ENCODE measurements around the gene CD109. TPM values are rescaled to one million over a fixed set of nuclear protein-coding genes. Genes with fewer than 3 reads are reported as not detected.
"Not testable (repeated sequence)": the region's sequence is repeated elsewhere in the genome, so short reads cannot be mapped to it uniquely, and the experiment has no call there.

The CD109 gene
- total and polyA plus RNA-seq, 8 donors: 0.23 to 2.6 (median 0.52) TPM

DNA sequence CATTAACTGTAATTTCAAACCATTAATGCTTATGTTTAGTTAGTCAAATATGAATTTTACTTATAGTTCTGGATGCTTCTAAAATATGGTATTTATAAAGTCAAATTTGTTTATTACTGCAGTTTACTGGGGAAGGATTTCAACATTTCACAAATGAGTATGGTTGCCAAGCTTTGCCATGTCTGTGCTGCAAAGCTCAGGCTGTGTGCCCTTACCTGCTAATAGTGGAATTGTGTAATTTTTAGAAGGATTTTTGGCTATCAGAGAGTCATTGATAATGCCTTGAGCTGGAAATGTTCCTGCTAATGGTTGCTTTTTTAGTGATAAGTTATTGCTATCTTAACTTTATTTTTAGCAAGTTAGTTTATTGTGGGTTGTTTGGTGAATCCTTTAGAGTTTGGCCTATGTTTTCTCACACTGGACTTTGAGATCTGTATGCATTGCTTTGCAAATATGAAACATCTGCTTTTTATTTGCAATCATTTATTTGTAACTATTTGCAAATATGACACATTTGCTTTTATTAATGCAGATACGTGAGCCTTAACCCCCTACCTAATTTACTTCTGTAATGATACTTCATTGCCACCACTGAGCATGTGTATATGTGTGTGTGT lies 105.8 kb downstream of the CD109 start:
- Histone ChIP-seq H3K27me3 (no peaks in the 10 kb centered on the region), H3K36me3 (no peaks in the 10 kb centered on the region), H3K27ac (no peak overlapping the region), H3K4me1 (peaks cover 0 to 4% (median 0%) of the 10 kb centered on the region in 3 donors), H3K4me3 (no peak overlapping the region), H3K9me3 (no peaks in the 10 kb centered on the region)
- DNase-seq: no peak
- intact Hi-C loops (cut with DNase I): no loop called here
- no peak for ATAC-seq
- no peak for FAIRE-seq
- WGBS, 2 donors: 38 to 42% methylated on average over 1 of the region's 1 CpG
- TF ChIP-seq CTCF (IDR thresholded peaks at IDR 0.05): no peak

- ATAC-seq (no peak), FAIRE-seq (no peak), DNase-seq (no peak)
- H3K4me1 ChIP-seq: peaks cover 0 to 4% (median 0%) of the 10 kb centered on the region in 3 donors
- H3K9me3 ChIP-seq: no peaks in the 10 kb centered on the region
- H3K27me3 ChIP-seq: no peaks in the 10 kb centered on the region
- WGBS, 2 donors: 69 to 80% methylated on average over 2 of the region's 2 CpGs
- TF ChIP-seq CTCF (IDR thresholded peaks at IDR 0.05): no peak
- no peak overlapping the region for H3K4me3 ChIP-seq
- intact Hi-C loops (cut with DNase I): no loop called here
- H3K36me3 ChIP-seq: no peaks in the 10 kb centered on the region
- no peak overlapping the region for H3K27ac ChIP-seq
Measured at GRCh38 chr6:73802366-73802765, 106.4 kb downstream of the CD109 start.

DNA sequence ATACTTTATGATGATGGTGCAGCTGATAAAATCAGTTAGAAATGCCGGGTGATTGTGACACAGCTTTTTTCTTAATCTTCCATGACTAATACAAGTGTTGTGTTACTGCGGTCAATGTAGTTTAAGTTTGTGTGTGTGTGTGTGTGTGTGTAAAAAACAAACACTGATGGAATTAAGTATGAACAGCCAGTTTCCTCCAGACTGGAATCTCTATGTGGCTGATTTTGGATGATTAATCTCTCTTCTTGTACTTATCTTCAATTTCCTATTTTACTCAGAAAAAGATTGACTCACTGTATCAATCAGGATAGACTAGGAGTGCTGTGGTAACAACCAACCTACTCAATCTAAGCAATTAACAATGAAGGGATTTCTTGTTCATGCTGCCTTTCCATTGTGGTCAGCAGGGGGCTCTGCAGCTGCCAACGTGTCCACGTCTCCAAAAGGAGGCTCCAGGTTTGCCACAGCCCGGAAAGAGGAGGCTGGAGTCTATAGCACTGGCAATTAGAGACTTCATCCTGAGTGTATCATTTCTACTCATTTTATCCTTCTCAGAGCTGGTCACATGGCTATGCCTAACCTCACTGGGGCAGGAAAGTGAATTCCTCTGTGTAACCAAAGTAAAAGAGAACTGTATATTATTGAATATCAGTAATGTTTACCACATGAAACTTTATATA lies 107.7 kb downstream of the CD109 start:
- Histone ChIP-seq H3K36me3 (no peaks in the 10 kb centered on the region), H3K9me3 (no peaks in the 10 kb centered on the region), H3K27ac (no peak overlapping the region), H3K4me1 (peaks cover 0 to 4% (median 0%) of the 10 kb centered on the region in 3 donors), H3K27me3 (no peaks in the 10 kb centered on the region), H3K4me3 (no peak overlapping the region)
- no peak for TF ChIP-seq CTCF (IDR thresholded peaks at IDR 0.05)
- WGBS, 2 donors: 41 to 43% methylated on average over 5 of the region's 5 CpGs
- intact Hi-C loops (cut with DNase I): no loop called here
- FAIRE-seq: no peak
- DNase-seq: peak in 2 of 6 donors; percentile 11 to 53
- ATAC-seq: peak in 2 of 4 donors; percentile 37 to 55

- H3K27ac ChIP-seq; H3K27me3 ChIP-seq; H3K36me3 ChIP-seq; H3K9me3 ChIP-seq; DNase-seq; FAIRE-seq; H3K4me3 ChIP-seq; ATAC-seq; H3K4me1 ChIP-seq; intact Hi-C loops (cut with DNase I): not testable (repeated sequence)
- WGBS, 2 donors: 62 to 68% methylated on average over 7 of the region's 7 CpGs
Measured at GRCh38 chr6:73805221-73805620, 109.2 kb downstream of the CD109 start.

GRCh38 chr6:73805982-73806381 lies 110.0 kb downstream of the CD109 start:
- H3K36me3 ChIP-seq; DNase-seq; H3K4me1 ChIP-seq; H3K9me3 ChIP-seq; H3K27me3 ChIP-seq; intact Hi-C loops (cut with DNase I); ATAC-seq; FAIRE-seq; H3K27ac ChIP-seq; H3K4me3 ChIP-seq: not testable (repeated sequence)
- WGBS, 2 donors: 98 to 100% methylated on average over 3 of the region's 4 CpGs

DNA sequence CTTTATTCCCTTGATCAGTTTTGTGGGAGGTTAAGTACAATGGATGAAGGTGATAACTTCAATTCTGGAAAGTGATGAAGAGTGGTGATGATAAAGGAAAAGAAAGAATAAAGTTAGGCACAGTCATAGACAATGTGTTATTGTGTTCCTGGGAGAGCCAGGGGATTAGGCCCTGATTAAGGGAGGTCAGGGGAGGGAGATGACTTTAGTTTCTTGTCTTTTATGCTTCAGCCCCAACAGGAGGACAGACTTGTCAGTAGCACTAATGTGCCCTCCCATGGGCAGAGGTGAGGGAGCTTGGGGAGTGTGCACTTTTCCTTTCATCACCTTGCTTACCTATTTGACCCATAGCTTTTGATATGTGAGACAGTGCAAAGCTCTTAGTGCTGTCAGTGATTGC lies 115.7 kb downstream of the CD109 start:
- H3K27me3 ChIP-seq: no peaks in the 10 kb centered on the region
- DNase-seq: no peak
- intact Hi-C loops (cut with DNase I): no loop called here
- no peak overlapping the region for H3K27ac ChIP-seq
- no peaks in the 10 kb centered on the region for H3K4me1 ChIP-seq
- no peak for ATAC-seq
- TF ChIP-seq CTCF (IDR thresholded peaks at IDR 0.05): no peak
- H3K4me3 ChIP-seq: no peak overlapping the region
- no peaks in the 10 kb centered on the region for H3K9me3 ChIP-seq
- no peak for FAIRE-seq
- no peaks in the 10 kb centered on the region for H3K36me3 ChIP-seq

All from pancreas (tissue), 10 donors.